DOHH2 (cell line): ENCODE data around the gene MBD5.

ENCODE experiments used
- CTCF ChIP-seq: fragments of 200-600 bp; sonication (generic); IDR thresholded peaks from one replicate; pipeline ENCODE4 v1.5.1; 2014; ENCODE audit warnings: antibody characterized with exemption, mild to moderate bottlenecking, low read depth, low read length; ENCODE audit not compliant: poor library complexity, severe bottlenecking
- EZH2phosphoT487 ChIP-seq: fragments of 200-600 bp; sonication (generic); IDR thresholded peaks from 2 replicates; pipeline ENCODE4 v1.6.1; 2017; ENCODE audit warnings: borderline replicate concordance, mild to moderate bottlenecking, antibody characterized with exemption, low read length, moderate library complexity, mixed read lengths

GRCh38 chr2:148071351-148071750 is 50.5 kb downstream of the MBD5 start:
- TF ChIP-seq CTCF: no peak
- no peak for TF ChIP-seq EZH2phosphoT487
